22Rv1 (cell line): ENCODE results near the gene EHMT1.

Source experiments
- ZFX ChIP-seq: fragments of 450-650 bp; IDR thresholded peaks from 2 replicates; pipeline ENCODE4 v1.6.1; 2017; ENCODE audit warnings: antibody characterized with exemption, borderline replicate concordance
- TF ChIP-seq, protein P1 (sequence below): fragments of 450-650 bp; IDR thresholded peaks from 2 replicates; pipeline ENCODE4 v1.5.1; 2017; ENCODE audit warnings: mild to moderate bottlenecking

DNA sequence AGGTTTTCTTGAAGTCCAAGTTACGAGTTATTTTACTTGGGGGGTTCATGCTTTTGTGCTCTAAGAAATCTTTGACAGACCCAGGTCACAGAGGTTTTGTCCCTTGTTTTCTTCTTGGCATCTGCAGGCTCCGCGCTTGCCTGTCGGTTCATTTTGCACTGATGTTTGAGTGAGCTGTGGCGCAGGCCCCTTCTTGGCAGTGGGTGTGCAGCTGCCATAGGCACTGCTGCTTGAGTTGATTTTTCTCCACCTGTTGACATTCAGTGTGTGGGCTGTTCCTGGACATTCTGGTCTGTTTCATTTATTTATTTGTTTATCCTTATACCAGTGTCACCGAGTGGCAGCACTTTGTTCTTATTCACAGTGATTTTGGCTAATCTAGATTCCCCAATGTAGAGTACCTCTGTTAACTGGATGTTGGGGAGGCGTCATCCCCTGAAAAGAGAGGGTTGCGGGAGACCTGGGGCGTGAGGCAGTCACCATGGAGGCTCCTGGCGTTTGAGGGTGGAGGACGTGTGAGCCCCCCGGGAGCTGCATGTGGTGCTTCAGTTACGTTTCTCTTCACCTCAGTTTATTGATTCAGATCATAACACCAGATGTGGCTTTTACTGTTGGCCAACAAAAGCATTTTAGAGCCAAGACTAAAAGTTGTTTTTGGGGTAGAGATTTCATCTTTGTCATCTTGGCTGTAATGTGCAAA is 137.4 kb downstream of the EHMT1 start:
- TF ChIP-seq, protein P1, sequence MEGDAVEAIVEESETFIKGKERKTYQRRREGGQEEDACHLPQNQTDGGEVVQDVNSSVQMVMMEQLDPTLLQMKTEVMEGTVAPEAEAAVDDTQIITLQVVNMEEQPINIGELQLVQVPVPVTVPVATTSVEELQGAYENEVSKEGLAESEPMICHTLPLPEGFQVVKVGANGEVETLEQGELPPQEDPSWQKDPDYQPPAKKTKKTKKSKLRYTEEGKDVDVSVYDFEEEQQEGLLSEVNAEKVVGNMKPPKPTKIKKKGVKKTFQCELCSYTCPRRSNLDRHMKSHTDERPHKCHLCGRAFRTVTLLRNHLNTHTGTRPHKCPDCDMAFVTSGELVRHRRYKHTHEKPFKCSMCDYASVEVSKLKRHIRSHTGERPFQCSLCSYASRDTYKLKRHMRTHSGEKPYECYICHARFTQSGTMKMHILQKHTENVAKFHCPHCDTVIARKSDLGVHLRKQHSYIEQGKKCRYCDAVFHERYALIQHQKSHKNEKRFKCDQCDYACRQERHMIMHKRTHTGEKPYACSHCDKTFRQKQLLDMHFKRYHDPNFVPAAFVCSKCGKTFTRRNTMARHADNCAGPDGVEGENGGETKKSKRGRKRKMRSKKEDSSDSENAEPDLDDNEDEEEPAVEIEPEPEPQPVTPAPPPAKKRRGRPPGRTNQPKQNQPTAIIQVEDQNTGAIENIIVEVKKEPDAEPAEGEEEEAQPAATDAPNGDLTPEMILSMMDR, result no peak
- no peak for TF ChIP-seq ZFX
